AG09309 (cell line): ENCODE results near the gene MAP6.

Source experiments
- DNase-seq: peaks from one replicate; pipeline ENCODE4 v3.0.0-alpha.2; 2010; ENCODE audit warnings: low read depth
- H3K4me3 ChIP-seq: 2 replicates; pipeline ENCODE4 v1.5.1; 2011; ENCODE audit warnings: mild to moderate bottlenecking, low read depth, low read length, moderate library complexity; ENCODE audit not compliant: control insufficient read depth
- TF ChIP-seq, protein P1 (sequence below): IDR thresholded peaks from 2 replicates; pipeline ENCODE4 v1.5.1; 2011; ENCODE audit warnings: mild to moderate bottlenecking, low read depth, low read length, inconsistent platforms; ENCODE audit not compliant: insufficient read depth, control insufficient read depth; ENCODE audit errors: missing control alignments

The MAP6 gene

GRCh38 chr11:75625021-75625420, 43.8 kb downstream of the MAP6 start:
- no peak for DNase-seq
- no peak overlapping the region for H3K4me3 ChIP-seq
- TF ChIP-seq, protein P1, sequence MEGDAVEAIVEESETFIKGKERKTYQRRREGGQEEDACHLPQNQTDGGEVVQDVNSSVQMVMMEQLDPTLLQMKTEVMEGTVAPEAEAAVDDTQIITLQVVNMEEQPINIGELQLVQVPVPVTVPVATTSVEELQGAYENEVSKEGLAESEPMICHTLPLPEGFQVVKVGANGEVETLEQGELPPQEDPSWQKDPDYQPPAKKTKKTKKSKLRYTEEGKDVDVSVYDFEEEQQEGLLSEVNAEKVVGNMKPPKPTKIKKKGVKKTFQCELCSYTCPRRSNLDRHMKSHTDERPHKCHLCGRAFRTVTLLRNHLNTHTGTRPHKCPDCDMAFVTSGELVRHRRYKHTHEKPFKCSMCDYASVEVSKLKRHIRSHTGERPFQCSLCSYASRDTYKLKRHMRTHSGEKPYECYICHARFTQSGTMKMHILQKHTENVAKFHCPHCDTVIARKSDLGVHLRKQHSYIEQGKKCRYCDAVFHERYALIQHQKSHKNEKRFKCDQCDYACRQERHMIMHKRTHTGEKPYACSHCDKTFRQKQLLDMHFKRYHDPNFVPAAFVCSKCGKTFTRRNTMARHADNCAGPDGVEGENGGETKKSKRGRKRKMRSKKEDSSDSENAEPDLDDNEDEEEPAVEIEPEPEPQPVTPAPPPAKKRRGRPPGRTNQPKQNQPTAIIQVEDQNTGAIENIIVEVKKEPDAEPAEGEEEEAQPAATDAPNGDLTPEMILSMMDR = no peak

GRCh38 chr11:75616281-75616680, 52.6 kb downstream of the MAP6 start:
- H3K4me3 ChIP-seq = no peak overlapping the region
- TF ChIP-seq, protein P1 = no peak
- DNase-seq = no peak

- TF ChIP-seq, protein P1 = no peak
- no peak overlapping the region for H3K4me3 ChIP-seq
- DNase-seq = no peak
Observed at GRCh38 chr11:75615751-75616150, 53.1 kb downstream of the MAP6 start.

- TF ChIP-seq, protein P1 = no peak
- H3K4me3 ChIP-seq = no peak overlapping the region
- no peak for DNase-seq
Observed at GRCh38 chr11:75611823-75612222, 57.0 kb downstream of the MAP6 start.

GRCh38 chr11:75606099-75606498, 62.7 kb downstream of the MAP6 start:
- no peak for DNase-seq
- TF ChIP-seq, protein P1 = no peak
- H3K4me3 ChIP-seq = no peak overlapping the region

- peak; percentile 86 for DNase-seq
- TF ChIP-seq, protein P1 = no peak
- H3K4me3 ChIP-seq = peak overlapping the region; percentile 11; the same call in 1 of the 2 replicates
Observed at GRCh38 chr11:75603791-75604736, 64.8 kb downstream of the MAP6 start.
